CD4-positive, alpha-beta memory T cell (primary cell): Measurements from ENCODE around the gene MRPS27. TPM values are rescaled to one million over a fixed set of nuclear protein-coding genes. Genes with fewer than 3 reads are reported as not detected.
A peak's percentile ranks its signal among the peaks of the same experiment; 100 is the strongest.

Source experiments
- CTCF ChIA-PET: fragments of 350-600 bp; sonication (Branson Sonifier 250); formaldehyde crosslinking; loops from one replicate; lab custom pipeline; 2021; ENCODE audit warnings: inconsistent platforms; ENCODE audit not compliant: partially characterized antibody; lab: Charles Lee
- POLR2A ChIA-PET: fragments of 350-600 bp; sonication (Branson Sonifier 250); formaldehyde crosslinking; loops from one replicate; lab custom pipeline; 2021; ENCODE audit not compliant: partially characterized antibody; lab: Charles Lee
- DNase-seq, 5 donors: peaks; one replicate each; pipeline versions ENCODE4 v3.0.0 to v3.0.0-alpha.2; 2020 to 2022; ENCODE audit warnings: mixed read lengths in 1 of 5
- H3K27ac ChIP-seq: one replicate; pipeline ENCODE4 v1.7.0; 2013; ENCODE audit warnings: low read depth, low read length
- H3K27me3 ChIP-seq: 2 replicates; pipeline ENCODE4 v1.7.0; 2013; ENCODE audit warnings: mild to moderate bottlenecking, low read length, moderate library complexity; ENCODE audit not compliant: insufficient read depth
- H3K36me3 ChIP-seq: 2 replicates; pipeline ENCODE4 v1.7.0; 2013; ENCODE audit warnings: mild to moderate bottlenecking, low read length, moderate library complexity; ENCODE audit not compliant: insufficient read depth
- H3K4me1 ChIP-seq: 2 replicates; pipeline ENCODE4 v1.7.0; 2013; ENCODE audit warnings: mild to moderate bottlenecking, low read length, moderate library complexity; ENCODE audit not compliant: insufficient read depth
- H3K4me3 ChIP-seq, 2 donors: one replicate each; pipeline ENCODE4 v1.7.0; 2013; ENCODE audit warnings: low read length in 2 of 2, mild to moderate bottlenecking in 1 of 2
- H3K9me3 ChIP-seq, 2 donors: one replicate each; pipeline ENCODE4 v1.7.0; 2013; ENCODE audit warnings: low read length in 2 of 2, control low read depth in 1 of 2; ENCODE audit not compliant: control insufficient read depth in 1 of 2
- H3K27ac Mint-ChIP-seq, 7 donors: one replicate each; pipeline ENCODE4 v1.8.0; 2020 to 2021; ENCODE audit warnings: mixed read lengths in 7 of 7, mild to moderate bottlenecking in 6 of 7, inconsistent platforms in 3 of 7, moderate library complexity in 3 of 7
- H3K27me3 Mint-ChIP-seq, 2 donors: one replicate each; pipeline ENCODE4 v1.8.0; 2020 to 2021; ENCODE audit warnings: mixed read lengths in 2 of 2
- H3K36me3 Mint-ChIP-seq, 2 donors: one replicate each; pipeline ENCODE4 v1.8.0; 2020 to 2021; ENCODE audit warnings: mixed read lengths in 2 of 2, inconsistent platforms in 1 of 2, mild to moderate bottlenecking in 1 of 2
- H3K4me1 Mint-ChIP-seq, 4 donors: one replicate each; pipeline ENCODE4 v1.8.0; 2020 to 2021; ENCODE audit warnings: mixed read lengths in 4 of 4, mild to moderate bottlenecking in 1 of 4
- H3K4me3 Mint-ChIP-seq, 8 donors: one replicate each; pipeline ENCODE4 v1.8.0; 2020 to 2021; ENCODE audit warnings: mixed read lengths in 8 of 8, mild to moderate bottlenecking in 7 of 8, moderate library complexity in 6 of 8, inconsistent platforms in 3 of 8
- H3K9me3 Mint-ChIP-seq, 8 donors: one replicate each; pipeline ENCODE4 v1.8.0; 2020 to 2021; ENCODE audit warnings: mixed read lengths in 8 of 8, mild to moderate bottlenecking in 5 of 8, inconsistent platforms in 3 of 8, moderate library complexity in 1 of 8
- intact Hi-C: fragments of 100-400 bp; cut with micrococcal nuclease; formaldehyde crosslinking; loops from one replicate; pipeline ENCODE4 v1.15.1; 2023
- polyA plus RNA-seq, 2 donors: library from polyadenylated mRNA; unstranded; fragments of 300-500 nt; fragmentation: Illumina TruSeq; gene quantifications; one replicate each; pipeline ENCODE4 v1.2.3, GENCODE V29; 2021
- total RNA-seq, 2 experiments: library from RNA; stranded (reverse); gene quantifications; one replicate each; pipeline ENCODE4 v1.2.3, GENCODE V29; 2021

The MRPS27 gene
- total and polyA plus RNA-seq, 4 experiments from 2014 or later, result 36.6 to 44.6 (median 39.0) TPM

GRCh38 chr5:72203251-72203845, 116.7 kb downstream of the MRPS27 start:
- H3K4me3 ChIP-seq, result no peak overlapping the region
- Mint-ChIP-seq H3K27me3 (peaks cover 0 to 1% of the 10 kb centered on the region in 2 donors), H3K9me3 (peaks cover 0 to 2% (median 0%) of the 10 kb centered on the region in 8 donors), H3K4me1 (no peaks in the 10 kb centered on the region), H3K36me3 (peaks cover 0 to 5% of the 10 kb centered on the region in 2 donors), H3K4me3 (no peak overlapping the region), H3K27ac (no peak overlapping the region)
- intact Hi-C loops, result no loop called here
- H3K27ac ChIP-seq, result no peak overlapping the region
- no peaks in the 10 kb centered on the region for H3K36me3 ChIP-seq
- ChIA-PET CTCF (no interaction called here), POLR2A (no interaction called here)
- H3K9me3 ChIP-seq, result no peaks in the 10 kb centered on the region
- no peaks in the 10 kb centered on the region for H3K4me1 ChIP-seq
- no peaks in the 10 kb centered on the region for H3K27me3 ChIP-seq
- DNase-seq, result no peak

GRCh38 chr5:72202331-72202825, 117.7 kb downstream of the MRPS27 start:
- Histone ChIP-seq H3K27ac (no peak overlapping the region), H3K36me3 (no peaks in the 10 kb centered on the region), H3K4me3 (no peak overlapping the region), H3K4me1 (no peaks in the 10 kb centered on the region), H3K9me3 (no peaks in the 10 kb centered on the region), H3K27me3 (no peaks in the 10 kb centered on the region)
- intact Hi-C loops, result no loop called here
- H3K27ac Mint-ChIP-seq, result no peak overlapping the region
- no peaks in the 10 kb centered on the region for H3K9me3 Mint-ChIP-seq
- ChIA-PET POLR2A (no interaction called here), CTCF (no interaction called here)
- peaks cover 0 to 6% of the 10 kb centered on the region in 2 donors for H3K27me3 Mint-ChIP-seq
- H3K4me3 Mint-ChIP-seq, result no peak overlapping the region
- peaks cover 0 to 4% of the 10 kb centered on the region in 2 donors for H3K36me3 Mint-ChIP-seq
- DNase-seq, result no peak
- H3K4me1 Mint-ChIP-seq, result no peaks in the 10 kb centered on the region

DNA sequence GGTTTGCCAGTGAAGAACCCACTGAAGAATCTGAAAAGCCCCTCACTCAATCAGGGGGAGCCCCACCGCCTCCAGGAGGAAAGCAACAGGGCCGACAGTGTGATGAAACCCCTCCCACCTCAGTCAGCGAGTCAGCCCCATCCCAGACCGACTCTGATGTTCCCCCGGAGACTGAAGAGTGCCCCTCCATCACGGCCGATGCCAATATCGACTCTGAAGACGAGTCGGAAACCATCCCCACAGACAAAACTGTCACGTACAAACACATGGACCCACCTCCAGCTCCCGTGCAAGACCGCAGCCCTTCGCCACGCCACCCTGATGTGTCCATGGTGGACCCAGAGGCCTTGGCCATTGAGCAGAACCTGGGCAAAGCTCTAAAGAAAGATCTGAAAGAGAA, 120.4 kb downstream of the MRPS27 start:
- Mint-ChIP-seq H3K27ac (peak overlapping the region in 1 of 7 donors; percentile 35), H3K4me3 (no peak overlapping the region), H3K36me3 (no peaks in the 10 kb centered on the region), H3K9me3 (peaks cover 0 to 6% (median 0%) of the 10 kb centered on the region in 8 donors), H3K4me1 (peaks cover 7 to 11% (median 9%) of the 10 kb centered on the region in 4 donors), H3K27me3 (peaks cover 19 to 23% of the 10 kb centered on the region in 2 donors)
- H3K27me3 ChIP-seq, result no peaks in the 10 kb centered on the region
- POLR2A ChIA-PET, result no interaction called here
- no peak for DNase-seq
- H3K9me3 ChIP-seq, result no peaks in the 10 kb centered on the region
- H3K27ac ChIP-seq, result no peak overlapping the region
- no peaks in the 10 kb centered on the region for H3K36me3 ChIP-seq
- no peak overlapping the region for H3K4me3 ChIP-seq
- H3K4me1 ChIP-seq, result peaks cover 11% of the 10 kb centered on the region
- CTCF ChIA-PET, result no interaction called here
- intact Hi-C loops, result no loop called here

GRCh38 chr5:72197393-72197792, 122.6 kb downstream of the MRPS27 start:
- Mint-ChIP-seq H3K4me3 (no peak overlapping the region), H3K27me3 (peaks cover 28 to 29% of the 10 kb centered on the region in 2 donors)
- POLR2A ChIA-PET, result no interaction called here

DNA sequence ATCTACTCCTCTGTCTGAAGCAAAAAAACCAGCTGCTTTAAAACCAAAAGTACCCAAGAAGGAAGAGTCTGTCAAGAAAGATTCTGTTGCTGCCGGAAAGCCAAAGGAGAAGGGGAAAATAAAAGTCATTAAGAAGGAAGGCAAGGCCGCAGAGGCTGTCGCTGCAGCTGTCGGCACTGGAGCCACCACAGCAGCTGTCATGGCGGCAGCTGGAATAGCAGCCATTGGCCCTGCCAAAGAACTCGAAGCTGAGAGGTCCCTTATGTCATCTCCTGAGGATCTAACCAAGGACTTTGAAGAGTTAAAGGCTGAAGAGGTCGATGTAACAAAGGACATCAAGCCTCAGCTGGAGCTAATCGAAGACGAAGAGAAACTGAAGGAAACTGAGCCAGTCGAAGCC, 124.5 kb downstream of the MRPS27 start:
- no peaks in the 10 kb centered on the region for H3K27me3 ChIP-seq
- ChIA-PET CTCF (no interaction called here), POLR2A (no interaction called here)
- intact Hi-C loops, result no loop called here
- H3K36me3 ChIP-seq, result no peaks in the 10 kb centered on the region
- no peaks in the 10 kb centered on the region for H3K36me3 Mint-ChIP-seq
- peak overlapping the region in 2 of 8 donors; percentile 31 to 57 for H3K4me3 Mint-ChIP-seq
- DNase-seq, result no peak
- H3K4me1 ChIP-seq, result peaks cover 12% of the 10 kb centered on the region
- H3K27me3 Mint-ChIP-seq, result peaks cover 30 to 35% of the 10 kb centered on the region in 2 donors
- no peak overlapping the region for H3K27ac Mint-ChIP-seq
- H3K4me1 Mint-ChIP-seq, result peaks cover 7 to 17% (median 14%) of the 10 kb centered on the region in 4 donors
- H3K27ac ChIP-seq, result no peak overlapping the region
- H3K9me3 Mint-ChIP-seq, result peaks cover 0 to 8% (median 0%) of the 10 kb centered on the region in 8 donors
- H3K9me3 ChIP-seq, result no peaks in the 10 kb centered on the region
- no peak overlapping the region for H3K4me3 ChIP-seq

More at GRCh38 chr5:72197393-72197792, 122.6 kb downstream of the MRPS27 start:
- H3K4me1 Mint-ChIP-seq, result peaks cover 7 to 17% (median 14%) of the 10 kb centered on the region in 4 donors
- no peak overlapping the region for H3K4me3 ChIP-seq
- H3K27ac ChIP-seq, result no peak overlapping the region
- H3K36me3 Mint-ChIP-seq, result no peaks in the 10 kb centered on the region
- no peaks in the 10 kb centered on the region for H3K36me3 ChIP-seq
- H3K9me3 ChIP-seq, result no peaks in the 10 kb centered on the region
- no peaks in the 10 kb centered on the region for H3K27me3 ChIP-seq
- CTCF ChIA-PET, result no interaction called here
- DNase-seq, result no peak
- H3K4me1 ChIP-seq, result peaks cover 12% of the 10 kb centered on the region
- H3K9me3 Mint-ChIP-seq, result peaks cover 0 to 6% (median 0%) of the 10 kb centered on the region in 8 donors
- H3K27ac Mint-ChIP-seq, result no peak overlapping the region
- intact Hi-C loops, result no loop called here

GRCh38 chr5:72194846-72195245, 125.2 kb downstream of the MRPS27 start:
- peak overlapping the region in 7 of 8 donors; percentile 5 to 65 (median 51) for H3K4me3 Mint-ChIP-seq
- ChIA-PET CTCF (no interaction called here), POLR2A (no interaction called here)
- intact Hi-C loops, result no loop called here
- H3K4me1 Mint-ChIP-seq, result peaks cover 7 to 17% (median 14%) of the 10 kb centered on the region in 4 donors
- Histone ChIP-seq H3K4me1 (peaks cover 12% of the 10 kb centered on the region), H3K27ac (no peak overlapping the region), H3K27me3 (no peaks in the 10 kb centered on the region), H3K4me3 (no peak overlapping the region), H3K9me3 (no peaks in the 10 kb centered on the region), H3K36me3 (no peaks in the 10 kb centered on the region)
- H3K27ac Mint-ChIP-seq, result peak overlapping the region in 5 of 7 donors; percentile 26 to 55 (median 47)
- H3K9me3 Mint-ChIP-seq, result peaks cover 0 to 8% (median 0%) of the 10 kb centered on the region in 8 donors
- H3K27me3 Mint-ChIP-seq, result peaks cover 30 to 37% of the 10 kb centered on the region in 2 donors
- H3K36me3 Mint-ChIP-seq, result no peaks in the 10 kb centered on the region
- peak; percentile 42 to 55 (median 50) for DNase-seq

- Mint-ChIP-seq H3K27me3 (peaks cover 29 to 31% of the 10 kb centered on the region in 2 donors), H3K9me3 (peaks cover 0 to 8% (median 0%) of the 10 kb centered on the region in 8 donors), H3K4me1 (peaks cover 7 to 17% (median 14%) of the 10 kb centered on the region in 4 donors), H3K27ac (no peak overlapping the region), H3K4me3 (no peak overlapping the region), H3K36me3 (no peaks in the 10 kb centered on the region)
- H3K27me3 ChIP-seq, result no peaks in the 10 kb centered on the region
- ChIA-PET POLR2A (no interaction called here), CTCF (no interaction called here)
- intact Hi-C loops, result no loop called here
- H3K27ac ChIP-seq, result no peak overlapping the region
- H3K36me3 ChIP-seq, result no peaks in the 10 kb centered on the region
- no peaks in the 10 kb centered on the region for H3K9me3 ChIP-seq
- H3K4me1 ChIP-seq, result peaks cover 12% of the 10 kb centered on the region
- no peak overlapping the region for H3K4me3 ChIP-seq
- DNase-seq, result no peak
Measured at GRCh38 chr5:72191404-72191803, 128.6 kb downstream of the MRPS27 start.
